Fibroblast of skin of right quadriceps (primary cell): ENCODE measurements around the gene POP7.
A peak's percentile ranks its signal among the peaks of the same experiment; 100 is the strongest.

Experiments used
- DNase-seq: peaks from one replicate; pipeline ENCODE4 v3.0.0-alpha.2; 2013

POP7 gene

GRCh38 chr7:100730136-100730800 lies 24.3 kb downstream of the POP7 start:
- no peak for DNase-seq

- DNase-seq = no peak
Observed at GRCh38 chr7:100731937-100732636, 26.2 kb downstream of the POP7 start.

DNA sequence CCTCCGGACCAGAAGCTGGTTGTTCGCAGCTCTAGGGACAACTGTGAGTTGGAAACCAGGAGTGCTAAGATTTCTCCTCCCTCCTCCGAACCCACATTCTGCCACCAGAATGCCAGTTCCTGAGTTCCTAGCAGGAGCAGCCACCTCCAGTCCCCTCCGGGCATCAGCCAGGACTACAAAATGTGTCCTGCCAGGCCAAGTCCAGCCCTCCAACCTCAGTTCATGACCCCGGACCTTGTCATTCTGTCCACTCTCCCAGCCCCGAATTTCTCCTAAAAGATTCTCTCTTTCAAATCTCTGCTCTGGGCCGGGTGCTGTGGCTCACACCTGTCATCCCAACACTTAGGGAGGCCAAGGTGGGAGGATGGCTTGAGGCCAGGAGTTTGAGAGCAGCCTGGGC lies 29.8 kb downstream of the POP7 start:
- no peak for DNase-seq

DNA sequence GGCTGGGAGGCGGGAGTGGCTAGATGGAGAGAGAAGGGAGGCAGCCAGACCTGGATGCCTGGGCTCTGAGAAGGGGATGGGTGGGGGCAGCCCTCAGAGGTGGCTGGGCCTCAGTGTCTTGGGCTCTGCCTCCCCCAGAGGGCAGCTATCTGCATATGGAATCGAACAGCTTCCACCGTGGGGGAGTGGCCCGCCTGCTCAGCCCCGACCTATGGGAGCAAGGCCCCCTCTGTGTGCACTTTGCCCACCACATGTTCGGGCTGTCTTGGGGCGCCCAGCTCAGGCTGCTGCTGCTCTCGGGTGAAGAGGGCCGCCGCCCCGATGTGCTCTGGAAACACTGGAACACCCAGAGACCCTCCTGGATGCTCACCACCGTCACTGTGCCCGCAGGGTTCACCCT lies 30.8 kb downstream of the POP7 start:
- DNase-seq = no peak

DNA sequence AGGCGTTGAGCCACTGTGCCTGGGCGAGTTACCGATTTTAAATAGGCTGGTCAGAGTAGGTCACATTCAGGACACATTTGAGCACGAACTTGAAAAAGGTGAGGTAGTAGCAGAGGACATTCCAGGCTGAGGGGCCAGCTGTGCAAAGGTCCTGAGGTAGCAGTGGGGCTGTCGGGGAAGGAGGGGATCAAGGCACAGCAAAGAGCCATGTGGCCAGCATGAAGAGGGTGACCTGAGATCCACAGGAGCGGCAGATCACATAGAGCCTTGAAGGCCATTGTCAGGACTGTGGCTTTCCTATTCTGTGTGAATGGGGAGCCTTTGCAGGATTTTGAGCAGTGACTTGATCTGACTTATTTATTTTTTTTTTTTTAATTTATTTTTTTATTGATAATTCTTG lies 34.0 kb downstream of the POP7 start:
- DNase-seq = no peak

- no peak for DNase-seq
Observed at GRCh38 chr7:100744605-100745004, 38.7 kb downstream of the POP7 start.

- DNase-seq = peak; percentile 80
Observed at GRCh38 chr7:100745184-100745583, 39.3 kb downstream of the POP7 start.

DNA sequence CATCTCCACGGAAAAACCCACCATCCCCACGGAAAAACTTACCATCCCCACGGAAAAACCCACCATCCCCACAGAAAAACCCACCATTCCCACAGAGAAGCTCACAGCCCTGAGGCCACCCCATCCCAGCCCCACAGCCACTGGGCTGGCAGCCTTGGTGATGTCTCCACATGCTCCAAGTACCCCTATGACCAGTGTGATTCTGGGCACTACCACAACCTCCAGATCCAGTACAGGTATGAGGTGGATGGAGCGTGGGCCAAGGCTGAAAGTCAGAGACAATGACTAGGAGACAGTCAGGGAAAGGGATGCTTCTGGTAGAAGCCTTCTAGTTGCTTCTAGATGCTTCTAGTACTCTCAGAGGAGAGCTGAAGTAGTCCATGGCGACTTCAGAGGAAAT lies 47.1 kb downstream of the POP7 start:
- DNase-seq = no peak

DNA sequence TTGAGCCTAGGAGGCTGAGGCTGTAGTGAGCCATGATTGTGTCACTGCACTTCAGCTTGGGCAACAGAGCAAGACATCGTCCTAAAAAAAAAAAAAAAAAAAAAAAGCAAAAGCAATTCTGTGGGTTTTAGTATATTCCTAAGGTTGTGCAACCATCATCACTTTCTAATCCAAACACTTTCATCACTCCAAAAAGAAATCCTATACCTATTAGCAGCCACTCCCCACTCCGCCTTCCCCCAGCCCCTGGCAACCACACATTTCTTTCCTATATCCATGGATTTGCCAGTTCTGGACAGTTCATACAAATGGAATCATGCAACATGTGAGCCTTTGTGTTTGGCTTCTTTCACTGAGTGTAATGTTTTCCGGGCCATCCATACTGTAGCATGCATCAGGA lies 47.8 kb downstream of the POP7 start:
- DNase-seq = peak; percentile 20
